Ovary (tissue), 3 donors: ENCODE results near the gene SLC1A1.

Experiments
- EP300 ChIP-seq: sonication (generic); formaldehyde crosslinking; IDR thresholded peaks from one replicate; pipeline ENCODE4 v1.6.1; 2017; ENCODE audit warnings: antibody characterized with exemption
- POLR2A ChIP-seq: fragments of 450-650 bp; IDR thresholded peaks from one replicate; pipeline ENCODE4 v1.6.1; 2017; ENCODE audit warnings: antibody characterized with exemption, mild to moderate bottlenecking, moderate library complexity
- TF ChIP-seq, protein P1 (sequence below), 3 donors: fragments of 450-650 bp in 2 of 3; fragments of 200-600 bp in 1 of 3; IDR thresholded peaks; one replicate each; pipeline versions ENCODE4 v1.5.1 to v1.8.0; 2016 to 2022; ENCODE audit warnings: antibody characterized with exemption in 3 of 3, mild to moderate bottlenecking in 1 of 3
- donor health status: DM: no; HTN: no; CAD: no.

DNA sequence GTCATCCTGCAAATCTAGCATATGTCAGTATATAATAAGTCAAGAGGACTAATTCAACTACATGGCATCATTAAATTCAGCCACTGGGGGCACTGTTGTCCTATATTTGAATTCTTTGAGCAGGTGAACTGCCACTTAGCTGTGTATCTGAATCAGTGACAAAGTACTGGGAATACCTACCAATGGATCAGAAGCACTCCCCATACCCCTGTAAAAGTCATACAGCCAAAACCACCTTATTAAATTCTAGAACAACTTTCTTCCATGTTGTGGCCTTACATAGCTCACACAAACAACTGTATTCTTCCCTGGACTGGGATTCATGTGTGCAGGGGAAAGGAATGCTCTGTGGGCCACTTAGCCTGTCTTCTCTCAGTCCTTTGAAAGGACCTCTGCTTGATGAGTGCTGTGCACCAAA lies 114.4 kb downstream of the SLC1A1 start:
- TF ChIP-seq, protein P1, sequence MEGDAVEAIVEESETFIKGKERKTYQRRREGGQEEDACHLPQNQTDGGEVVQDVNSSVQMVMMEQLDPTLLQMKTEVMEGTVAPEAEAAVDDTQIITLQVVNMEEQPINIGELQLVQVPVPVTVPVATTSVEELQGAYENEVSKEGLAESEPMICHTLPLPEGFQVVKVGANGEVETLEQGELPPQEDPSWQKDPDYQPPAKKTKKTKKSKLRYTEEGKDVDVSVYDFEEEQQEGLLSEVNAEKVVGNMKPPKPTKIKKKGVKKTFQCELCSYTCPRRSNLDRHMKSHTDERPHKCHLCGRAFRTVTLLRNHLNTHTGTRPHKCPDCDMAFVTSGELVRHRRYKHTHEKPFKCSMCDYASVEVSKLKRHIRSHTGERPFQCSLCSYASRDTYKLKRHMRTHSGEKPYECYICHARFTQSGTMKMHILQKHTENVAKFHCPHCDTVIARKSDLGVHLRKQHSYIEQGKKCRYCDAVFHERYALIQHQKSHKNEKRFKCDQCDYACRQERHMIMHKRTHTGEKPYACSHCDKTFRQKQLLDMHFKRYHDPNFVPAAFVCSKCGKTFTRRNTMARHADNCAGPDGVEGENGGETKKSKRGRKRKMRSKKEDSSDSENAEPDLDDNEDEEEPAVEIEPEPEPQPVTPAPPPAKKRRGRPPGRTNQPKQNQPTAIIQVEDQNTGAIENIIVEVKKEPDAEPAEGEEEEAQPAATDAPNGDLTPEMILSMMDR (IDR thresholded peaks at IDR 0.05): peak in 2 of 3 donors; percentile 26 to 46
- no peak for TF ChIP-seq POLR2A
- no peak for TF ChIP-seq EP300
